ENCODE results near the gene PPP6R2. TPM values are rescaled to one million over a fixed set of nuclear protein-coding genes. Genes with fewer than 3 reads are reported as not detected.

The PPP6R2 gene
- total and polyA plus RNA-seq, 8 donors, result 24.4 to 243 (median 62.3) TPM

- DNase-seq, result no peak
- Histone ChIP-seq H3K27me3 (peaks cover 7 to 71% (median 29%) of the 10 kb centered on the region in 3 donors), H3K4me1 (peaks cover 24 to 51% (median 46%) of the 10 kb centered on the region in 4 donors), H3K27ac (peak overlapping the region in 3 of 5 donors; percentile 30 to 74 (median 66)), H3K36me3 (no peaks in the 10 kb centered on the region), H3K9me3 (no peaks in the 10 kb centered on the region), H3K4me3 (peak overlapping the region; percentile 46 to 63 (median 56))
- TF ChIP-seq, protein P1, sequence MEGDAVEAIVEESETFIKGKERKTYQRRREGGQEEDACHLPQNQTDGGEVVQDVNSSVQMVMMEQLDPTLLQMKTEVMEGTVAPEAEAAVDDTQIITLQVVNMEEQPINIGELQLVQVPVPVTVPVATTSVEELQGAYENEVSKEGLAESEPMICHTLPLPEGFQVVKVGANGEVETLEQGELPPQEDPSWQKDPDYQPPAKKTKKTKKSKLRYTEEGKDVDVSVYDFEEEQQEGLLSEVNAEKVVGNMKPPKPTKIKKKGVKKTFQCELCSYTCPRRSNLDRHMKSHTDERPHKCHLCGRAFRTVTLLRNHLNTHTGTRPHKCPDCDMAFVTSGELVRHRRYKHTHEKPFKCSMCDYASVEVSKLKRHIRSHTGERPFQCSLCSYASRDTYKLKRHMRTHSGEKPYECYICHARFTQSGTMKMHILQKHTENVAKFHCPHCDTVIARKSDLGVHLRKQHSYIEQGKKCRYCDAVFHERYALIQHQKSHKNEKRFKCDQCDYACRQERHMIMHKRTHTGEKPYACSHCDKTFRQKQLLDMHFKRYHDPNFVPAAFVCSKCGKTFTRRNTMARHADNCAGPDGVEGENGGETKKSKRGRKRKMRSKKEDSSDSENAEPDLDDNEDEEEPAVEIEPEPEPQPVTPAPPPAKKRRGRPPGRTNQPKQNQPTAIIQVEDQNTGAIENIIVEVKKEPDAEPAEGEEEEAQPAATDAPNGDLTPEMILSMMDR (IDR thresholded peaks at IDR 0.05), result no peak
- TF ChIP-seq POLR2AphosphoS5 (IDR thresholded peaks at IDR 0.05), result no peak
- WGBS, 5 donors, result 0 to 6% (median 4%) methylated on average over 1 to 45 of the region's 45 CpGs
- intact Hi-C loops (cut with DNase I; ENCODE audit: low total_unique reads), result no loop called here
These were observed 137.9 kb downstream of the PPP6R2 start for GRCh38 chr22:50481045-50481439.

GRCh38 chr22:50481440-50482106 lies 138.4 kb downstream of the PPP6R2 start, which contains the start of gene ADM2:
ADM2 (plus strand) TSS chr22:50481543; CDS start chr22:50481848, 305 bp downstream.
- peaks cover 7 to 73% (median 29%) of the 10 kb centered on the region in 3 donors for H3K27me3 ChIP-seq
- 2 to 3% (median 2%) methylated on average over 9 to 67 of the region's 70 CpGs for WGBS, 5 donors
- DNase-seq, result peak; percentile 62 to 79

GRCh38 chr22:50482107-50483074 lies 139.3 kb downstream of the PPP6R2 start:
- H3K4me3 ChIP-seq, result peak overlapping the region; percentile 46 to 63 (median 56)
- H3K27me3 ChIP-seq, result peaks cover 7 to 82% (median 29%) of the 10 kb centered on the region in 3 donors
- intact Hi-C loops (cut with DNase I; ENCODE audit: low total_unique reads), result no loop called here
- DNase-seq, result no peak
- no peak for TF ChIP-seq EP300 (IDR thresholded peaks at IDR 0.05)
- TF ChIP-seq, protein P1 (IDR thresholded peaks at IDR 0.05), result no peak
- TF ChIP-seq POLR2A (IDR thresholded peaks at IDR 0.05), result no peak
- no peak for TF ChIP-seq POLR2AphosphoS5 (IDR thresholded peaks at IDR 0.05)
- H3K9me3 ChIP-seq, result no peaks in the 10 kb centered on the region
- WGBS, 5 donors, result 41 to 59% (median 53%) methylated on average over 10 to 35 of the region's 35 CpGs
- peaks cover 24 to 51% (median 46%) of the 10 kb centered on the region in 4 donors for H3K4me1 ChIP-seq
- peak overlapping the region in 4 of 5 donors; percentile 30 to 74 (median 67) for H3K27ac ChIP-seq
- H3K36me3 ChIP-seq, result no peaks in the 10 kb centered on the region

More at GRCh38 chr22:50481440-50482106, 138.4 kb downstream of the PPP6R2 start, which contains the start of gene ADM2:
- H3K4me1 ChIP-seq, result peaks cover 24 to 51% (median 46%) of the 10 kb centered on the region in 4 donors
- H3K9me3 ChIP-seq, result no peaks in the 10 kb centered on the region
- intact Hi-C loops (cut with DNase I; ENCODE audit: low total_unique reads), result no loop called here
- no peaks in the 10 kb centered on the region for H3K36me3 ChIP-seq
- peak within 1 kb of the TSS; percentile 46 to 63 (median 56) for H3K4me3 ChIP-seq
- TF ChIP-seq POLR2AphosphoS5 (IDR thresholded peaks at IDR 0.05) (no peak), EP300 (IDR thresholded peaks at IDR 0.05) (no peak), POLR2A (IDR thresholded peaks at IDR 0.05) (no peak)
- TF ChIP-seq, protein P1 (IDR thresholded peaks at IDR 0.05), result no peak
- peak within 1 kb of the TSS in 4 of 5 donors; percentile 30 to 74 (median 67) for H3K27ac ChIP-seq

DNA sequence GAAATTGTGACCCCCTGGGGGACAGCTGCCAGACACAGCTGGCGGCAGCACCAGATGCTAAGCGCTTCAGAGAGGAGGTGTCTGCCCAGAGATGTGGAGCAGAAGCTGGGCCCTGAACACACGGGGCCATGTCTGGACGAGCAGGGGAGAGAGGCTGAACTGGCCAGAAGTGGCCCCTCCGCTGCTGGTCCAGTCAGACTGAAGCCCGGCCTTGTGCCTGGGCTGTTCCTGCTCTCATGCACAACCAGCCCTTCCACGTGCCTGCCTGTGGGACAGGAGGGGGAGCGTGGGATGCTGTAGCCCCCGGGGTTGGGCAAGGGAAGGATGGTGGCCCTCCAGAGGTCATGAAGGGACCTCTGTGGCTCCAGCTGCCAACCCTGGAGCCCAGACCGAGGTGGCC lies 140.0 kb downstream of the PPP6R2 start:
- Histone ChIP-seq H3K9me3 (no peaks in the 10 kb centered on the region), H3K36me3 (no peaks in the 10 kb centered on the region), H3K4me3 (peak overlapping the region in 1 of 4 donors; percentile 63), H3K4me1 (peaks cover 24 to 51% (median 46%) of the 10 kb centered on the region in 4 donors), H3K27ac (peak overlapping the region in 2 of 5 donors; percentile 60 to 74), H3K27me3 (peaks cover 7 to 89% (median 29%) of the 10 kb centered on the region in 3 donors)
- 67 to 87% (median 70%) methylated on average over 3 to 10 of the region's 10 CpGs for WGBS, 5 donors
- TF ChIP-seq POLR2A (IDR thresholded peaks at IDR 0.05), result no peak
- no peak for TF ChIP-seq POLR2AphosphoS5 (IDR thresholded peaks at IDR 0.05)
- TF ChIP-seq EP300 (IDR thresholded peaks at IDR 0.05), result no peak
- TF ChIP-seq, protein P1 (IDR thresholded peaks at IDR 0.05), result no peak
- intact Hi-C loops (cut with DNase I; ENCODE audit: low total_unique reads), result no loop called here
- no peak for DNase-seq
